HG02981 (cell line): ENCODE results near the gene ARHGAP32.

Experiments
- ATAC-seq: cut with Tn5 transposase; IDR thresholded peaks from one replicate; pipeline ENCODE4 v1.9.1; 2021; ENCODE audit warnings: mild to moderate bottlenecking, moderate library complexity; ENCODE audit not compliant: unreplicated experiment

ARHGAP32 gene

GRCh38 chr11:129117595-129118350 is 74.4 kb downstream of the ARHGAP32 start:
- ATAC-seq, result no peak

DNA sequence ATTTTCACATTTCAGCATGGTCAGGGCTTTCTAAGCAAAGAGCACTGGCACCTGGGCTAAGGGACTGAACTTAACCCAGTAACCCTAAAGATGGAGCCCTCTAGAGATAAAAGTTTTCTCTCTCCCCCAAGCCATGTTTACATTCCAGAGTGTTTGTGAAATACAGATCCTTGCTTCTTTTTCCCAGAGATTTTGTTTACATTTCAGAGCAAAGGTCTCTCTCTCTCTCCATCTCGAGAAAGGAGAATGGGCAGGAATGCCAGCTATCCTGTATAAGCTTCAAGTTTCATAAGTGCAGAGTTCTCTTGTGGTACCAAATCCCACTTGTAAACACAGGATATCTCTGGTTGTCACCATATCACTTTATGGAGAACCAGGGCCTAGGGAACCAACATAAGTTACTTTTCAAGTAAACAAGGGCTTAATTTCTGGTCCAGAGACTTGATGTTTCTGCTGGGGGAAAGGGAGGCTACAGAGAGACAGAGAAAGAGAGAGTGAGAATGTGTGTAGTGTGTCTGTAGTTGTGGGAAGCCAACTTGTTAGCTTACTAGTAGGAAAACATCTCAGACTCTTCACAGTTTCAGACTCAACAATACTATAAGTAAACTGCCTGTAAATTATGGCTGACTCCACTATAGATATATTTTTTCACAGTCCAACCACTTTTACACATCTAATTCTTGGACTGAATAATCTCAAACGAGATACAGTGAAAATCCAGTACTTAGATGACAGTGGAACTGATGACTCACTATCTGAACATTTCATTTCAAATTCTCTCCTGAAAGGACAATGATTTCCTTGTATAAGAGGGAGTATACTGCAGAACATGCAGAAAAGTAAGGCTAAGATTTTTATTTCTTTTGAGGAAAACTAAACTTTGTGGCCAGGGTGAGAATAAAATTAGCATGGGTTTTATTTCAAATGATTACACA is 76.2 kb downstream of the ARHGAP32 start:
- ATAC-seq, result no peak

DNA sequence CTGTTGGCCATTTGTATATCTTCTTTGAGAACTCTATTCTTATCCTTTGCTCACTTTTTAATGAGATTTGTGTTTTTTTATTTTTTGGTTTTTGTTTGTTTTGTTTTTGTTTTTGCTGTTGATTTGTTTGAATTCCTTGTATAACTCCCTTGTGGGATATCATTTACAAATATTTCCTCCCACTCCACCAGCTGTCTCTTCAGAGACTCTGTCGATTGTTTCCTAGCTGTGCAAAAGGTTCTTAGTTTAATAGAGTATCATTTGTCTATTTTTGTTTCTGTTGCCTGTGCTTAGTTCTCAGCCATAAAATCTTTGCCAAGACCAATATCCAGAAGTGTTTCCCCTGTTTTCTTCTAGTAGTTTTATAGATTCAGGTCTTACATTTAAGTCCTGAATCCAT is 82.4 kb downstream of the ARHGAP32 start:
- no peak for ATAC-seq

GRCh38 chr11:129106788-129107187 is 85.3 kb downstream of the ARHGAP32 start:
- ATAC-seq, result no peak

DNA sequence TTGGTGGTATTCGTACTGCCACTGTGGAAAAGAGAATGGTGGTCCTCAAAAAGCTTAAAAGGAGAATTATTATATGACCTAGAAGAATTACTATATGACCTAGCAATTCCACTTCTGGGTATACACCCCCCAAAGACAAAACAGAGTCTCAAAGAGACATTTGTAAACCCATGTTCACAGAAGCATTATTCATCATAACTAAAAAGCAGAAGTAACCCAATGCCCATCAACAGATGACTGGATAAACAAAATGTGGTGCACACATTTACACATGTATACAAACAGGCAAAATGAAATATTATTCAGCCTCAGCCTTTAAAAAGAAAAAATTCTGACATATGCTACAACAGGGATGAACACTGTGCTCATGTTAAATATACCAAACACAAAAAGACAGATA is 89.4 kb downstream of the ARHGAP32 start:
- no peak for ATAC-seq

- no peak for ATAC-seq
Measured at GRCh38 chr11:129102225-129102624, 89.9 kb downstream of the ARHGAP32 start.

GRCh38 chr11:129093283-129093682 is 98.8 kb downstream of the ARHGAP32 start:
- ATAC-seq, result no peak

- no peak for ATAC-seq
Measured at GRCh38 chr11:129090056-129090455, 102.1 kb downstream of the ARHGAP32 start.

- no peak for ATAC-seq
Measured at GRCh38 chr11:129089279-129089678, 102.8 kb downstream of the ARHGAP32 start.

- no peak for ATAC-seq
Measured at GRCh38 chr11:129086976-129087375, 105.1 kb downstream of the ARHGAP32 start.

DNA sequence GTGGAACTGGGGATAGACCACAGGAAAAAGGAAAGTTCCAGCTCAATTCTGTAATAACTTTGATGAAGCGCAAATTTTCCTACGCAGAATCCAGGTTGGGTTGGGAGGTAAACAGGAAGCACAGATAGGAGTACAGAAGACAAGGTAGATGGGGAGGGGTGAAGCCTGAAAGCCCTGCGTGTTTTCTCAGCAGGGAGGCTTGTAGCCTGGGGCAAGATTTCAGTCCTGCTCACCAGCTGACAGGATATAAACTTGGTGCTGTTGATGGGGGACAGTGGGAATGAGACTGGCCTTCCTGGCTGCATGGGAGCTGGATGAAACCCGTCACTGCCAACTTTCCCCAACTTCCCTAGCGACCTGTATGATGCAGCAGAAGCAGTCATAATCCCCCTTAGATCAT is 114.9 kb downstream of the ARHGAP32 start:
- no peak for ATAC-seq

- no peak for ATAC-seq
Measured at GRCh38 chr11:129075757-129076156, 116.4 kb downstream of the ARHGAP32 start.

DNA sequence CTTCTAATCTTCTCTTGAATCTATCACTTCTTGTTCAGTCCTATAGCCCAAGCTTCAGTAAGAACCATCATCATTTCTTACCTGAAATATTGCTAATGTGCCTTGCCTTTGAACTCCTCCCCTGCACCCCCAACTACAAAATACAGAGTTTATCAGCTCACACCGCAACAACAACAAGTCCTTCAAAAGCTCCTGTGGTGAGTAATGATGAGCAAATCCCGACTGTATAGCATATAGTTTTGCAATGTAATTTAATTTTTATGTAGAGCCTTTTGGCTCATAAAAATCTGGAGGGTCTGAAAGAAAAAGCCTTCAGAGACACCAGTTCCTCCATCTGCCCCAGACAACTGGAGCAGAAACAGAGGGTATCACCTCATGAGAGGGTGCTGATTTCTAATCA is 124.7 kb downstream of the ARHGAP32 start:
- ATAC-seq, result no peak

DNA sequence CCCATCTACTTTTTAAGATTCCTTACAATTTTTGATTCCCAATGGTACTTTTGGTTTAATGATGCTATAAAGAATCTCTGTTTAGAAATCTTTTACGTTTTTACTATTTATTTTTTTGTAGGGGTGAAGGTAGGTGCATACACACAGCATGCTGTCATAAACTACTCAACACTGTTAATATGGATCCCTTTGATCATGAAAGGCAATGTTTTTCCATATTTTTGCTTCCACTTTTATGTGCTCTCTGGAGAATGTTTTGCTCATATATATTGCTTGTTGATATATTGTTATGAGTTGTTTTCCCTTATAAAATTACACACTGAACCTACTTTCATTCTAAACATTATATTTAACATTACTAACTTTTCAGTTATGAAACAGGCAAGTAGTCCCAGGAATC is 125.9 kb downstream of the ARHGAP32 start:
- no peak for ATAC-seq

DNA sequence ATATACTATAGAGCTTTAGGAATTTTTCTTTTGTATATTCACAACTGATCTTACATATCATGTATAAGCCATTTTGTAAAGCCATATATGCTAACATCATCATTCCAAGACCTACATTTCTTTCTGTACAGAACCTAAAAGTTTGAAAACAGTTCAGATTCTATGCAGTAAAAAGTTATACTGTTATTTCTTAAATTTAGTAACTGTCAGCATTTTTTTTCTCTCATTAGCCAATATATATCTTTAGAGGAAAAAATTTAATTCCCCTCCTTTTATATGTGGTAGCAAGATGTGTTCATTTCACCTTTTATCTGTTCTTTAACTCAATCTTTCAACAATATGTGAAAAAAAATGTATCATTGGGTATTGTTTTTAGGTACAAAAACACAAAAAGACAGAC is 129.0 kb downstream of the ARHGAP32 start:
- ATAC-seq, result no peak

DNA sequence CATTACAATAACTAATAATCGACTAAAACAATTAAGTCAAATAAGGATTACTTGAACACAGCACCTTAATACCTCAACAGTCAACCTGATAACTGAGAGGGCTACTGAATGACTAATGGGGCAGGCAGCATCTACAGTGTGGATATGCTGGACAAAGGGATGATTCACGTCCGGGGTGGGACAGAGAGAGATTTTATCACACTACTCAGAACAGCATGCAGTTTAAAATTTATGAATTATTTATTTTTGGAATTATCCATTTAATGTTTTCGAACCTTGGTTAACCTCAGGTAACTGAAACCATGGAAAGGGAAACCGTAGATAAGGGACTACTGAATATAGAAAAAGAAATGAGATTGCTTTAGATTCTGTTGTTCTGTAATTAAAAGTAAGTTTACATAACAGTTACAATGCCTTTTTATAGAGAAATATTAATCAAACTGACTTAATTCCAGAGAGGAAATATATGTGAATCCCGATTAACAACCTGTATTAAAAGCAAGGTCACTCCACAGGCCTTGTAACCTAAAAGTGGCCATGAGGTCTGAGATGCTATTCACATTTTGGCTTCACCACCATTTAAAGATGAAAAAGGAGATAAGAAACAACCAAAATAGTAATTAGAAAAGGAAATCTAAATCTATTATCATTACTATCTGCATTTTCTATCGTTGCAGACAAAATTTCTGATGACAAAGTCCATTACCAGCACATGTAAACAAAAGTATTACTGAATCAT is 130.5 kb downstream of the ARHGAP32 start:
- no peak for ATAC-seq

DNA sequence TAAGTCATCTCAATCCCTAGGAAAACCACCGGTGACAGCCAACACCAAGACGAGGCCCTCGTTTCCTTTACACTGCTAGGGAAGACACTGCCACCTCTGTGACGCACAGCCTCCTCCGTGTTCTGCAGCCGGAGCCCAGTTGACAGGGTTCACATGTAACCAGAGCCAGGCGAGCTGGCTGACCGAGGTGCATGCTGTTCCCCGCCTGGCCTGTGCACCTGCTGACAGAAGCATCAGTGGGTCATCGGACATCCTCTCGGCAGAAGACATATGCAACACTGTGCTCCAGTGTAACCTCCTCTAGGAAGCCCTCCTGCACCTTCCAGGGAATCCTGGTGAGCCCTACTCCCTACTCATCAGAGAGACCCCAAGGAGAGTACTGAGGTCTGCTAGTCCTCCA is 135.2 kb downstream of the ARHGAP32 start:
- no peak for ATAC-seq

DNA sequence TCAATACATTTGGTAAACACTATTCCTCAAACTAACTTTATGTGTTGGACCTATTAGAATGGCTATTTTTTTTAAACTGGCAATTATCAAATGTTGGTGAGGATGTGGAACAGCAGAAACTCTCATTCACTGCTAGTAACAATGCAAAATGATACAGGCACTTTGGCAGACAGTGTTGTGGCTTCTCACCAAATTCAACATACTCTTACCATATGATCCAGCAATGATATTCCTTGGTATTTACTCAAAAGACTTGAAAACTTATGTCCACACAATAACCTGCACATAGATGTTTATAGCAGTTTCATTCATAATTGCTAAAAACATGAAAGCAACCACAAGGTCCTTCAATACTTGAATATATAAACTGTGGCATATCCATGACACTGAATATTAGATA is 136.9 kb downstream of the ARHGAP32 start:
- no peak for ATAC-seq

GRCh38 chr11:129048911-129049310 is 143.2 kb downstream of the ARHGAP32 start:
- no peak for ATAC-seq

GRCh38 chr11:129045150-129045549 is 147.0 kb downstream of the ARHGAP32 start:
- no peak for ATAC-seq

- no peak for ATAC-seq
Measured at GRCh38 chr11:129042503-129042902, 149.6 kb downstream of the ARHGAP32 start.
